ENCODE measurements around the gene DHDDS.
A peak's percentile ranks its signal among the peaks of the same experiment; 100 is the strongest.

DHDDS gene

DNA sequence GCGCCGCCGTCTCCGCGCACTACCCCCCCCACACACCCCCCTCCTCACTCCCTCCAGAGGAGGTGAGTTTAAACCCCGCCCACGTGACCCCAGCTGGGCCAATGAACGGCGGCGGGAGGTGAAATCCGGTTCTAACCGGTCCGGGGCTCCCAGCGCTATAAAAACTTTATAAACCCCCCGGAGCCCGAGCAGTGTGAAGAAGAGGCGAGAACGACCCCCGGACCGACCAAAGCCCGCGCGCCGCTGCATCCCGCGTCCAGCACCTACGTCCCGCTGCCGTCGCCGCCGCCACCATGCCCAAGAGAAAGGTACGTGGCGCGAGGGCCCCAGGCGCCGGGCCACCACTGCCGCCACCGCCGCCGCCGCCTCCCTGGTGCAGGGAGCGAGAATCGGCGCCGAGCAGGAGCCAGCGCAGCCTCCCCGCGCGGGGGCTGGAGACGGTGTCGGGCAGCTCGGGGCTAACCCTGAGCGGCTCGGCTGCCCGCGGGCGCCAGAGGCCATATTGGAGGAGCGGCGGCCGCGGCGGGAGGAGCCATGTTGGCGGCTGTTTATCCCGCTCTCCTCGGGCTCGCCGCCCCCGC is 40.3 kb downstream of the DHDDS start, which contains the start of gene HMGN2:
Gene HMGN2 (plus strand): TSS at position 121 of the 581 bp plus-strand sequence. CDS start 173 bp downstream, at position 294.
- Histone ChIP-seq H3K4me1 (ENCODE audit: low read depth, poor library complexity, severe bottlenecking) (peaks cover 32% of the 10 kb centered on the region), H2AFZ (ENCODE audit: low read depth) (peak within 1 kb of the TSS; percentile 53; the same call in 1 of the 2 replicates), H3K36me3 (ENCODE audit: insufficient read depth) (peaks cover 10% of the 10 kb centered on the region), H3K9ac (peak within 1 kb of the TSS; percentile 100), H3K27me3 (ENCODE audit: insufficient read depth, low read depth) (no peaks in the 10 kb centered on the region), H4K20me1 (ENCODE audit: insufficient read depth) (peaks cover 21% of the 10 kb centered on the region; the same call in 1 of the 2 replicates), H3K27ac (peak within 1 kb of the TSS; percentile 100), H3K79me2 (ENCODE audit: insufficient read depth, low read depth) (peaks cover 20% of the 10 kb centered on the region), H3K4me3 (IDR thresholded peaks at IDR 0.05; ENCODE audit: insufficient read depth, low read depth, low read length) (peak within 1 kb of the TSS; percentile 83), H3K4me2 (peak within 1 kb of the TSS; percentile 96)
- TF ChIP-seq CTCF (conservative IDR thresholded peaks at IDR 0.05; ENCODE audit: low read depth, low read length) = no peak

GRCh38 chr1:26472901-26473845 is 41.1 kb downstream of the DHDDS start:
- peaks cover 32% of the 10 kb centered on the region for H3K4me1 ChIP-seq (ENCODE audit: low read depth, poor library complexity, severe bottlenecking)
- H4K20me1 ChIP-seq (ENCODE audit: insufficient read depth) = peaks cover 21% of the 10 kb centered on the region; the same call in 1 of the 2 replicates
- no peak for TF ChIP-seq CTCF (conservative IDR thresholded peaks at IDR 0.05; ENCODE audit: low read depth, low read length)
- H3K79me2 ChIP-seq (ENCODE audit: insufficient read depth, low read depth) = peaks cover 20% of the 10 kb centered on the region
- H3K9ac ChIP-seq = peak overlapping the region; percentile 100
- H3K27me3 ChIP-seq (ENCODE audit: insufficient read depth, low read depth) = no peaks in the 10 kb centered on the region
- no peak overlapping the region for H2AFZ ChIP-seq (ENCODE audit: low read depth)
- peak overlapping the region; percentile 81 for H3K4me2 ChIP-seq
- peak overlapping the region; percentile 69 for H3K4me3 ChIP-seq (IDR thresholded peaks at IDR 0.05; ENCODE audit: insufficient read depth, low read depth, low read length)
- peaks cover 10% of the 10 kb centered on the region for H3K36me3 ChIP-seq (ENCODE audit: insufficient read depth)
- peak overlapping the region; percentile 100 for H3K27ac ChIP-seq

DNA sequence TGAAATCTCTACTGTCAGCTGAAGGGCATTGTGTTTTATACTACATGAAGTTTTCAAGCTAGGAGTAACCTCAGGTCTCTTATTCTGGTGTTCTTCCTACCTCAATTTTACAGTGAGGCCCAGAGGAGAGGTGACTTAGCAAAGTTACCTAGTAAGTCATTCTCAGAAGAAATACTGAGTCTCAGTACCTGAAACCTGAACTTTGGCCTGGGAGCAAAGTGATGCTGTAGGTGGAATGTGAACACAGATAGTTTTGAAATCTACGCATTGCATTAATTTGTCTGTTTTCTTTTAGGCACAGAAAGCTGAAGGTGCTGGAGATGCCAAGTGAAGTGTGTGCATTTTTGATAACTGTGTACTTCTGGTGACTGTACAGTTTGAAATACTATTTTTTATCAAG is 42.7 kb downstream of the DHDDS start:
- H3K36me3 ChIP-seq (ENCODE audit: insufficient read depth) = peaks cover 10% of the 10 kb centered on the region
- H3K9ac ChIP-seq = no peak overlapping the region
- peaks cover 20% of the 10 kb centered on the region for H3K79me2 ChIP-seq (ENCODE audit: insufficient read depth, low read depth)
- no peak for TF ChIP-seq CTCF (conservative IDR thresholded peaks at IDR 0.05; ENCODE audit: low read depth, low read length)
- peak overlapping the region; percentile 81; the same call in 1 of the 2 replicates for H3K4me2 ChIP-seq
- peaks cover 21% of the 10 kb centered on the region; the same call in 1 of the 2 replicates for H4K20me1 ChIP-seq (ENCODE audit: insufficient read depth)
- no peak overlapping the region for H3K4me3 ChIP-seq (IDR thresholded peaks at IDR 0.05; ENCODE audit: insufficient read depth, low read depth, low read length)
- peaks cover 29% of the 10 kb centered on the region for H3K4me1 ChIP-seq (ENCODE audit: low read depth, poor library complexity, severe bottlenecking)
- no peak overlapping the region for H2AFZ ChIP-seq (ENCODE audit: low read depth)
- no peak overlapping the region for H3K27ac ChIP-seq
- H3K27me3 ChIP-seq (ENCODE audit: insufficient read depth, low read depth) = no peaks in the 10 kb centered on the region

- H3K79me2 ChIP-seq (ENCODE audit: insufficient read depth, low read depth) = peaks cover 20% of the 10 kb centered on the region
- no peak overlapping the region for H3K4me2 ChIP-seq
- no peak overlapping the region for H3K9ac ChIP-seq
- peaks cover 10% of the 10 kb centered on the region for H3K36me3 ChIP-seq (ENCODE audit: insufficient read depth)
- no peak overlapping the region for H3K4me3 ChIP-seq (IDR thresholded peaks at IDR 0.05; ENCODE audit: insufficient read depth, low read depth, low read length)
- no peak overlapping the region for H2AFZ ChIP-seq (ENCODE audit: low read depth)
- H3K27me3 ChIP-seq (ENCODE audit: insufficient read depth, low read depth) = no peaks in the 10 kb centered on the region
- H3K27ac ChIP-seq = no peak overlapping the region
- H4K20me1 ChIP-seq (ENCODE audit: insufficient read depth) = peaks cover 21% of the 10 kb centered on the region; the same call in 1 of the 2 replicates
- peaks cover 20% of the 10 kb centered on the region for H3K4me1 ChIP-seq (ENCODE audit: low read depth, poor library complexity, severe bottlenecking)
- no peak for TF ChIP-seq CTCF (conservative IDR thresholded peaks at IDR 0.05; ENCODE audit: low read depth, low read length)
Measured at GRCh38 chr1:26475989-26476388, 43.9 kb downstream of the DHDDS start.

Data from KMS-11 (cell line).